H1 (cell line): ENCODE data around the gene SLC35B4.

Experiments
- CHD2 ChIP-seq: IDR thresholded peaks from 2 replicates; pipeline ENCODE4 v1.6.1; 2012; ENCODE audit warnings: low read length, improper control_type of control experiment
- EP300 ChIP-seq, 2 experiments: IDR thresholded peaks; 1 replicate in 1 of 2; 2 replicates in 1 of 2; pipeline ENCODE4 v1.6.1; 2011 to 2012; ENCODE audit warnings: low read depth in 2 of 2, low read length in 2 of 2, mild to moderate bottlenecking in 2 of 2, borderline replicate concordance in 1 of 2, inconsistent platforms in 1 of 2, moderate library complexity in 1 of 2
- EZH2 ChIP-seq: fragments of 200-600 bp; sonication (generic); IDR thresholded peaks from 2 replicates; pipeline ENCODE4 v1.7.1; 2012; ENCODE audit warnings: low read depth, mild to moderate bottlenecking, moderate library complexity, low read length, inconsistent platforms; ENCODE audit not compliant: severe bottlenecking
- POLR2A ChIP-seq, 2 experiments: IDR thresholded peaks; 1 replicate in 1 of 2; 2 replicates in 1 of 2; pipeline ENCODE4 v1.6.1; 2011; ENCODE audit warnings: low read depth in 2 of 2, low read length in 2 of 2, mild to moderate bottlenecking in 2 of 2; ENCODE audit errors: control extremely low read depth in 1 of 2
- POLR2AphosphoS5 ChIP-seq: IDR thresholded peaks from 2 replicates; pipeline ENCODE4 v1.6.1; 2011; ENCODE audit warnings: low read depth, low read length
- SRF ChIP-seq: IDR thresholded peaks from 2 replicates; pipeline ENCODE4 v1.6.1; 2011; ENCODE audit warnings: mild to moderate bottlenecking, low read depth, low read length, moderate library complexity
- TAF7 ChIP-seq: optimal IDR thresholded peaks from 2 replicates; pipeline ENCODE3; 2011; ENCODE audit warnings: low read depth, mild to moderate bottlenecking, inconsistent platforms, low read length, moderate library complexity, borderline replicate concordance
- YY1 ChIP-seq: IDR thresholded peaks from 2 replicates; pipeline ENCODE4 v1.6.1; 2011; ENCODE audit warnings: low read depth, mild to moderate bottlenecking, low read length
- ZNF274 ChIP-seq: IDR thresholded peaks from 2 replicates; pipeline ENCODE4 v1.7.0; 2012; ENCODE audit warnings: low read length, borderline replicate concordance; ENCODE audit errors: extremely low read depth
- TF ChIP-seq, protein P1 (sequence below), 3 experiments: IDR thresholded peaks; 1 replicate in 2 of 3; 2 replicates in 1 of 3; pipeline versions ENCODE4 v1.5.1 to v1.6.1; 2011; ENCODE audit warnings: low read length in 3 of 3, mild to moderate bottlenecking in 3 of 3, inconsistent platforms in 2 of 3, low read depth in 1 of 3, moderate library complexity in 1 of 3; ENCODE audit not compliant: insufficient read depth in 1 of 3; ENCODE audit errors: control extremely low read depth in 1 of 3

DNA sequence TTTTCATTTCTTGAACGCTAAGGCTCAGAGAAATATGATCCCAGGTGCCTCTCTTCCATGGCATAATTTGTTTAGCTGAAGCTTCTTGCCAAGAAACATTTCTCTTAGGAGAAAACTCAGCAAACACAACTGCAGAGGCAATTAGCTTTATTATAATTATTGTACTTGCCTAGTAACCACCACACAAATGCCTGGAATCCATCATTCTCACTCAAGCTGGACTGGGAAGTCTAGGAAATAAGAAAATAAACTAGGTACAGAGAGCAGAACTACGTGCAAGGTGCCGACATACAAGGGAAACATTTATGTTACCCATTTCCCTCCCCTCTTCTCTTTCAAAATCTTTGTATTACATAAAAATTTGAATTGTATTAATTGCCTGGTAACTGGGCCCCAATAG, 15.1 kb downstream of the SLC35B4 start:
- no peak for TF ChIP-seq POLR2AphosphoS5
- no peak for TF ChIP-seq CHD2
- TF ChIP-seq TAF7 = no peak
- TF ChIP-seq, protein P1, sequence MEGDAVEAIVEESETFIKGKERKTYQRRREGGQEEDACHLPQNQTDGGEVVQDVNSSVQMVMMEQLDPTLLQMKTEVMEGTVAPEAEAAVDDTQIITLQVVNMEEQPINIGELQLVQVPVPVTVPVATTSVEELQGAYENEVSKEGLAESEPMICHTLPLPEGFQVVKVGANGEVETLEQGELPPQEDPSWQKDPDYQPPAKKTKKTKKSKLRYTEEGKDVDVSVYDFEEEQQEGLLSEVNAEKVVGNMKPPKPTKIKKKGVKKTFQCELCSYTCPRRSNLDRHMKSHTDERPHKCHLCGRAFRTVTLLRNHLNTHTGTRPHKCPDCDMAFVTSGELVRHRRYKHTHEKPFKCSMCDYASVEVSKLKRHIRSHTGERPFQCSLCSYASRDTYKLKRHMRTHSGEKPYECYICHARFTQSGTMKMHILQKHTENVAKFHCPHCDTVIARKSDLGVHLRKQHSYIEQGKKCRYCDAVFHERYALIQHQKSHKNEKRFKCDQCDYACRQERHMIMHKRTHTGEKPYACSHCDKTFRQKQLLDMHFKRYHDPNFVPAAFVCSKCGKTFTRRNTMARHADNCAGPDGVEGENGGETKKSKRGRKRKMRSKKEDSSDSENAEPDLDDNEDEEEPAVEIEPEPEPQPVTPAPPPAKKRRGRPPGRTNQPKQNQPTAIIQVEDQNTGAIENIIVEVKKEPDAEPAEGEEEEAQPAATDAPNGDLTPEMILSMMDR (IDR thresholded peaks at IDR 0.05; ENCODE audit: control extremely low read depth in 1 of 3, insufficient read depth in 1 of 3, low read depth in 1 of 3, low read length in 3 of 3) = no peak
- no peak for TF ChIP-seq EP300 (IDR thresholded peaks at IDR 0.05; ENCODE audit: borderline replicate concordance in 1 of 2, low read depth in 2 of 2, low read length in 2 of 2)
- TF ChIP-seq ZNF274 = no peak
- TF ChIP-seq SRF = no peak
- no peak for TF ChIP-seq YY1
- TF ChIP-seq POLR2A (IDR thresholded peaks at IDR 0.05; ENCODE audit: control extremely low read depth in 1 of 2, low read depth in 2 of 2, low read length in 2 of 2) = no peak
- TF ChIP-seq EZH2 = no peak
